ENCODE data around the gene GLB1L. TPM values are rescaled to one million over a fixed set of nuclear protein-coding genes. Genes with fewer than 3 reads are reported as not detected.

Gene GLB1L
- total RNA-seq, 4 donors from 2014 or later: 0.40 to 9.1 (median 3.8) TPM

- H3K4me1 ChIP-seq: peaks cover 47 to 85% (median 77%) of the 10 kb centered on the region in 4 donors
- peak overlapping the region; percentile 94 to 97 (median 94) for H3K27ac ChIP-seq
- peak; percentile 94 for DNase-seq
- H3K27me3 ChIP-seq: no peaks in the 10 kb centered on the region
- peak; percentile 74 for TF ChIP-seq POLR2A (IDR thresholded peaks at IDR 0.05)
- no peak for TF ChIP-seq CTCF (IDR thresholded peaks at IDR 0.05)
- peak; percentile 67 to 89 (median 86) for TF ChIP-seq POLR2AphosphoS5 (IDR thresholded peaks at IDR 0.05)
- TF ChIP-seq EP300 (IDR thresholded peaks at IDR 0.05; ENCODE audit: low read depth): no peak
- no peaks in the 10 kb centered on the region for H3K9me3 ChIP-seq
- H3K4me3 ChIP-seq: peak overlapping the region in 2 of 4 donors; percentile 2 to 31
- H3K36me3 ChIP-seq: no peaks in the 10 kb centered on the region
- 13% methylated on average over 7 of the region's 7 CpGs; no CpG with 5 or more reads in 1 of the 2 donors for WGBS, 2 donors (ENCODE audit: low coverage in 1 of 2)
- in situ Hi-C loops (cut with MboI; ENCODE audit: low pct_ligation_motif_present in 1 of 4, low pct_unique_long_range_greater_than_20kb in 1 of 4, low sequenced_read_pairs in 3 of 4): no loop called here
- intact Hi-C loops (cut with DNase I; ENCODE audit: low total_unique reads): loop anchor here (10.0 kb wide), 1 partner anchor 1615 kb away; no protein-coding TSS in a partner anchor
These were observed 4.1 kb upstream of the GLB1L start for GRCh38 chr2:219249203-219249980.

DNA sequence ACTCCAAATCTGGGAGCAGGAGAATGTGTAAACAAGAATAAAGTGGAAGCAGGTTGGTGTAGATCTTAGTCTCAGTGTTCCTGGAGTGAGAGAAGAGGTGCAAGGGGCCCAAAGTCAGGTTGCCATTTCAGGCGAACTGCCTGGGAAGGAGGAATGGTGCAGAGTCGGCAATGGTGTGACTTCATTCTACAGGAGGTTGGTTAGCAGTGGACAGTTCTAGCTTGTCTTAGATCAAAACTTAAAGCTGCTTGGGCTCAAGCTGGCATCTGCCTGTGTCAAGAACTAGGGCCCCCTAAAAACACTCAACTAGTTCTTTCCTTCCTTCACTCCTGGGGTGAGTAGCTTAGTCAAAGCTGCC, 3.6 kb upstream of the GLB1L start:
- peak overlapping the region in 1 of 4 donors; percentile 31 for H3K4me3 ChIP-seq
- no peaks in the 10 kb centered on the region for H3K36me3 ChIP-seq
- no peak for TF ChIP-seq EP300 (IDR thresholded peaks at IDR 0.05; ENCODE audit: low read depth)
- no peak for TF ChIP-seq CTCF (IDR thresholded peaks at IDR 0.05)
- TF ChIP-seq POLR2A (IDR thresholded peaks at IDR 0.05): no peak
- no peak for TF ChIP-seq POLR2AphosphoS5 (IDR thresholded peaks at IDR 0.05)
- no peak for DNase-seq
- H3K27me3 ChIP-seq: no peaks in the 10 kb centered on the region
- H3K9me3 ChIP-seq: no peaks in the 10 kb centered on the region
- in situ Hi-C loops (cut with MboI; ENCODE audit: low pct_ligation_motif_present in 1 of 4, low pct_unique_long_range_greater_than_20kb in 1 of 4, low sequenced_read_pairs in 3 of 4) (no loop called here), intact Hi-C loops (cut with DNase I; ENCODE audit: low total_unique reads) (loop anchor here (10.0 kb wide), 1 partner anchor 1614 kb away; no protein-coding TSS in a partner anchor)
- H3K27ac ChIP-seq: peak overlapping the region; percentile 94 to 97 (median 94)
- 30 to 59% methylated on average over 2 of the region's 2 CpGs for WGBS, 2 donors (ENCODE audit: low coverage in 1 of 2)
- peaks cover 47 to 79% (median 75%) of the 10 kb centered on the region in 4 donors for H3K4me1 ChIP-seq

DNA sequence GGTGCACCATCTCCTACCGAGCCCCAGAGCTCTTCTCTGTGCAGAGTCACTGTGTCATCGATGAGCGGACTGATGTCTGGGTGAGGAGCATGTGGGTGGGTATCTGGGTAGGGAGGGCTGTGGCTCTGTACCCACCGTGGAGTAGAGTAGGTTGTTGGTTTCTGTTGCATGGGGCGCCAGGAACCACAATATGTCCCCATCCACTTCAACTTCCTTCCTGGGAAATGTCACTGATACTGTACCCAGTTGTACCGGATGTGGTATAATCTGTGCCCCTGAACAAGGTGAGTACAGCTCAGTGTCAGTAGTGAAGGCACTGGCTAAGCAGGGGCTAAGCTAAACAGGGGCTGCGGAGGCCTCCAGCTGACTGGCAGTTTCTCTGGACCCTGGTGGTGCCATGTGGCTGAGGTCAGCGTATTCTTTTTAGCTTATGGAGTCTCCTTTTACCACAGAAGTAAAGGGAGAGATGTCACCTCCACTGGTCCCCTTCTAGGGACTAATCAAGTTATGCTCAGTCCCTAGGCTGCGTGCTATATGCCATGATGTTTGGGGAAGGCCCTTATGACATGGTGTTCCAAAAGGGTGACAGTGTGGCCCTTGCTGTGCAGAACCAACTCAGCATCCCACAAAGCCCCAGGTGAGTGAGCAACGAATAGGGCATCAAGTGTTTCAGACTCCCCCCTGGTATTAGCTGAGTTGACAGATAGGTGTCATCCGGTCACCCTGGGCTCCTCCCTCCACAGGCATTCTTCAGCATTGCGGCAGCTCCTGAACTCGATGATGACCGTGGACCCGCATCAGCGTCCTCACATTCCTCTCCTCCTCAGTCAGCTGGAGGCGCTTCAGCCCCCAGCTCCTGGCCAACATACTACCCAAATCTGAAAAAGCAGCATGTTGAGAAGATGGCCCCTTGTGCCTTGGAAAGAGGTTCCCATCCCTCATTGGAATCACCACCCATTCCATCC, 2.7 kb upstream of the GLB1L start:
- H3K4me1 ChIP-seq: peaks cover 47 to 77% (median 71%) of the 10 kb centered on the region in 4 donors
- peak overlapping the region; percentile 94 to 97 (median 94) for H3K27ac ChIP-seq
- in situ Hi-C loops (cut with MboI; ENCODE audit: low pct_ligation_motif_present in 1 of 4, low pct_unique_long_range_greater_than_20kb in 1 of 4, low sequenced_read_pairs in 3 of 4) (no loop called here), intact Hi-C loops (cut with DNase I; ENCODE audit: low total_unique reads) (loop anchor here (10.0 kb wide), 1 partner anchor 1613 kb away; no protein-coding TSS in a partner anchor)
- H3K4me3 ChIP-seq: peak overlapping the region in 1 of 4 donors; percentile 31
- TF ChIP-seq EP300 (IDR thresholded peaks at IDR 0.05; ENCODE audit: low read depth) (no peak), CTCF (IDR thresholded peaks at IDR 0.05) (no peak), POLR2AphosphoS5 (IDR thresholded peaks at IDR 0.05) (peak in 2 of 3 donors; percentile 29 to 64), POLR2A (IDR thresholded peaks at IDR 0.05) (peak; percentile 32)
- no peaks in the 10 kb centered on the region for H3K27me3 ChIP-seq
- no peaks in the 10 kb centered on the region for H3K9me3 ChIP-seq
- DNase-seq: peak; percentile 46
- WGBS, 2 donors (ENCODE audit: low coverage in 1 of 2): 76 to 78% methylated on average over 11 to 17 of the region's 17 CpGs
- no peaks in the 10 kb centered on the region for H3K36me3 ChIP-seq

Data from transverse colon (tissue), 4 donors.